ENCODE measurements around the gene RSF1. TPM values are rescaled to one million over a fixed set of nuclear protein-coding genes. Genes with fewer than 3 reads are reported as not detected.

Gene RSF1
- total and polyA plus RNA-seq, 2 donors (not counting 1 experiment from before 2014, with no cell fraction given), result 4.8 to 104 TPM

DNA sequence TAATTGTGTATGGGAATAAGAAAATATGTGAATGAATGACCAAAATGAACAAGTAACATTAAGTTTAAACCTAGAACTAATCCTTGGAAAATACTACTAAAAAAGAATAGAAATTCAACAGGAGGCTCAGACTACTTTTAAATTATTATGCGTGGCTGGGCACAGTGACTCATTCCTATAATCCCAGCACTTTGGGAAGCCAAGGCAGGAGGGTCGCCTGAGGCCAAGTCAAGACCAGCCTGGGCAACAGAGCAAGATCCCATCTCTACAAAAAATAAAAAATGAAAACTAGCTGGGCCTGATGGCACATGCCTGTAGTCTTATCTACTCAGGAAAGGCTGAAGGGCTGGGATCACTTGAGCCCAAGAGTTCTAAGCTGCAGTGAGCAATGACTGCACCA lies 97.5 kb downstream of the RSF1 start:
- 100% methylated on average over 1 of the region's 2 CpGs for WGBS (ENCODE audit: insufficient coverage)

DNA sequence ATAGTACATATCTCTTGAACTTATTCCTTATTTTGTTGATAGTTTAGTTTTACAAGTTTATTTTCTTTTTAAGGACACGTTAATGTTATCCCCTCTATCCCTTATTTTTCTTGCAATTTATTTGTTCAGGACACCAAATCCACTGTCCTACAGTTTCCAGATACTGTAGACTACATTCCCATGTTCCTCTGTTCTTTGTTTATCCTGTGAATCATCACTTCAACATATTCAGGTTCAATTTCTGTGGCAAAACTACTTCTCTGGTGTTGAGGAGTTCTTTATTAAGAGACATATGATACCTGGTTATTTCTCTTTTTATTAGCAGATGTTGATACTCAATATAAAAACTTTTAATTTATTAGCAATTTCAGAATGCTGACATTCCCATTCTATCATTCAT lies 110.2 kb downstream of the RSF1 start:
- Histone ChIP-seq H2AFZ (ENCODE audit: insufficient read depth, low read depth, low read length, poor library complexity, severe bottlenecking) (no peak overlapping the region), H3K9ac (ENCODE audit: low read length) (no peak overlapping the region), H3K79me2 (ENCODE audit: control insufficient read depth, insufficient read depth, low read length) (peaks cover 4% of the 10 kb centered on the region), H3K4me1 (ENCODE audit: control insufficient read depth in 2 of 2, insufficient read depth in 2 of 2, low read length in 2 of 2) (no peaks in the 10 kb centered on the region), H3K4me3 (ENCODE audit: control extremely low read depth in 1 of 5, extremely low read depth in 1 of 5, insufficient read depth in 1 of 5, low read depth in 2 of 5, low read length in 4 of 5) (no peak overlapping the region), H3K4me2 (replicated peaks; ENCODE audit: low read depth, low read length, poor library complexity, severe bottlenecking) (no peak overlapping the region), H4K20me1 (ENCODE audit: control insufficient read depth, insufficient read depth, low read length, poor library complexity, severe bottlenecking) (no peaks in the 10 kb centered on the region), H3K9me3 (ENCODE audit: control extremely low read depth in 1 of 3, control insufficient read depth in 2 of 3, insufficient read depth in 1 of 3, low read length in 2 of 3) (no peaks in the 10 kb centered on the region), H3K27ac (ENCODE audit: low read length in 2 of 2) (no peak overlapping the region), H3K27me3 (replicated peaks in 1 of 4; ENCODE audit: control extremely low read depth in 1 of 4, control insufficient read depth in 3 of 4, insufficient read depth in 4 of 4, low read length in 3 of 4) (no peaks in the 10 kb centered on the region), H3K36me3 (replicated peaks in 1 of 2; ENCODE audit: control extremely low read depth in 1 of 2, control insufficient read depth in 1 of 2, extremely low read depth in 1 of 2, insufficient read depth in 2 of 2, low read length in 1 of 2) (peaks cover 1 to 20% of the 10 kb centered on the region in 2 experiments)
- Mint-ChIP-seq H3K4me3 (no peak overlapping the region), H3K27ac (no peak overlapping the region), H3K9me3 (ENCODE audit: insufficient read depth) (no peaks in the 10 kb centered on the region), H3K27me3 (no peaks in the 10 kb centered on the region), H3K4me1 (peaks cover 20% of the 10 kb centered on the region)
- ATAC-seq (ENCODE audit: low read depth), result no peak
- ChIA-PET CTCF (no interaction called here), POLR2A (no interaction called here)
- TF ChIP-seq CTCF (IDR thresholded peaks at IDR 0.05) (no peak), EZH2 (IDR thresholded peaks at IDR 0.05; ENCODE audit: borderline replicate concordance, insufficient read depth, low read depth, low read length, poor library complexity, severe bottlenecking) (no peak)
- DNase-seq, result no peak
- intact Hi-C loops (cut with micrococcal nuclease), result no loop called here
- no CpG with 5 or more reads among the region's 1 CpG for WGBS (ENCODE audit: insufficient coverage)

More for the DNA sequence above, 97.5 kb downstream of the RSF1 start:
- no peaks in the 10 kb centered on the region for H3K27me3 Mint-ChIP-seq
- H3K4me2 ChIP-seq (replicated peaks; ENCODE audit: low read depth, low read length, poor library complexity, severe bottlenecking), result no peak overlapping the region
- no peak overlapping the region for H3K4me3 ChIP-seq (ENCODE audit: control extremely low read depth in 1 of 5, extremely low read depth in 1 of 5, insufficient read depth in 1 of 5, low read depth in 2 of 5, low read length in 4 of 5)
- H3K4me3 Mint-ChIP-seq, result no peak overlapping the region
- no peaks in the 10 kb centered on the region for H3K9me3 Mint-ChIP-seq (ENCODE audit: insufficient read depth)
- H3K27ac Mint-ChIP-seq, result no peak overlapping the region
- ChIA-PET CTCF (no interaction called here), POLR2A (no interaction called here)
- H3K4me1 ChIP-seq (ENCODE audit: control insufficient read depth in 2 of 2, insufficient read depth in 2 of 2, low read length in 2 of 2), result peaks cover 3 to 14% of the 10 kb centered on the region in 2 donors
- H4K20me1 ChIP-seq (ENCODE audit: control insufficient read depth, insufficient read depth, low read length, poor library complexity, severe bottlenecking), result no peaks in the 10 kb centered on the region
- H3K9me3 ChIP-seq (ENCODE audit: control extremely low read depth in 1 of 3, control insufficient read depth in 2 of 3, insufficient read depth in 1 of 3, low read length in 2 of 3), result no peaks in the 10 kb centered on the region
- H2AFZ ChIP-seq (ENCODE audit: insufficient read depth, low read depth, low read length, poor library complexity, severe bottlenecking), result no peak overlapping the region
- peaks cover 11% of the 10 kb centered on the region for H3K79me2 ChIP-seq (ENCODE audit: control insufficient read depth, insufficient read depth, low read length)
- H3K27ac ChIP-seq (ENCODE audit: low read length in 2 of 2), result no peak overlapping the region
- no peak for ATAC-seq (ENCODE audit: low read depth)
- no peak overlapping the region for H3K9ac ChIP-seq (ENCODE audit: low read length)
- peaks cover 0 to 49% of the 10 kb centered on the region in 2 experiments for H3K36me3 ChIP-seq (replicated peaks in 1 of 2; ENCODE audit: control extremely low read depth in 1 of 2, control insufficient read depth in 1 of 2, extremely low read depth in 1 of 2, insufficient read depth in 2 of 2, low read length in 1 of 2)
- intact Hi-C loops (cut with micrococcal nuclease), result no loop called here
- H3K27me3 ChIP-seq (replicated peaks in 1 of 4; ENCODE audit: control extremely low read depth in 1 of 4, control insufficient read depth in 3 of 4, insufficient read depth in 4 of 4, low read length in 3 of 4), result no peaks in the 10 kb centered on the region
- no peak for DNase-seq
- H3K4me1 Mint-ChIP-seq, result peaks cover 20% of the 10 kb centered on the region
- no peak for TF ChIP-seq EZH2 (IDR thresholded peaks at IDR 0.05; ENCODE audit: borderline replicate concordance, insufficient read depth, low read depth, low read length, poor library complexity, severe bottlenecking)
- TF ChIP-seq CTCF (IDR thresholded peaks at IDR 0.05), result no peak

Data from B cell (primary cell).